Body of pancreas (tissue), 4 donors: ENCODE measurements around the gene SH3BP1.

Experiments
- POLR2A ChIP-seq, 3 donors: fragments of 450-650 bp; IDR thresholded peaks; one replicate each; pipeline ENCODE4 v1.6.1; 2016; ENCODE audit warnings: antibody characterized with exemption in 3 of 3, mild to moderate bottlenecking in 2 of 3
- TF ChIP-seq, protein P1 (sequence below), 7 experiments: fragments of 450-650 bp in 4 of 7; fragments of 200-600 bp in 3 of 7; sonication (generic) in 3 of 7; IDR thresholded peaks; one replicate each; pipeline ENCODE4 v1.5.1; 2016 to 2019; ENCODE audit warnings: antibody characterized with exemption in 7 of 7

DNA sequence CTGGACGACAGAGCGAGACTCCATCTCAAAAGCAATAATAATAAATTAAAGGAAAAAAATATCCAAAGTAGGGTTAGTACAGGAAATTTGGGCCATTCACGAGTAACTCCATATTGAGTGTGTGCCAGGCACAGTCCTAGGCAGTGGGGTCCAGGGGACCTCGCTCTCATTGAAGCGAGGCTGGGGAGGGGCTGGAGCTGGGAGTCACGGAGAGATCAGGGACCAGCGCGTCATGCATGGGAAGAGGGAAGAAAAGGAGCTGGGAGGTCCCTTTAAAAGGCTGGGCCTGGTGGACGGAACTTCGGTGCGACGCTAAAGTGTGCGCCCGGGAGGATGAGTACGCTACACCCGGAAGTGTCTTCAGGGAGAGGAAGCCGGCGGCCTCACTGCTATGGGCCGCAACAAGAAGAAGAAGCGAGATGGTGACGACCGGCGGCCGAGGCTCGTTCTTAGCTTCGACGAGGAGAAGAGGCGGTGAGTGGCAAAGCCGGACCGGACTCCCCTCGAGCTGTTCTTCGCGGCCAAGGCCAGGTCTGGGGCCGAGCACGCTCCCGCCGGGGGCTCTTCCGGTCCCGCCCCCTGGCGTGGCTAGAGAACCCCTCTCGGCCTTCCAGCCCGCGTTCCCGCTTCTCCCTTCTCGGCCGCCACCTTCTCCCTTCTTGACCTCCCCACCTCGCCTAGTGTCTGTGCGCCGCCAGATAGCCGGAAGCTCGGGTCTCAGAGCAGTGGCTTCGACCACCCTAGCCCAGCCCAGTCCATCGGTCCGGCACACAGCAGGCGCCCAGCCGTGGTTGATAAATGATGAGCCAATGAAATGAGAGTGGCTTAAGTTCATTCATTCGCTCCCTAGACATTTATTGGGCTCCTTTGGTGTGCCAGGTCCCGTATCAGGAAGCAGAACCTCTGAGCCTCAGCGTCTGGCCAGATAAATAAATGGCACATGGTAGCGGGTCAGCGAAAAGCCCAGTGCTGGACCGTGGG is 46.8 kb downstream of the SH3BP1 start, which contains the start of gene NOL12:
- TF ChIP-seq POLR2A (IDR thresholded peaks at IDR 0.05): peak in 2 of 3 donors; percentile 62 to 73
- TF ChIP-seq, protein P1, sequence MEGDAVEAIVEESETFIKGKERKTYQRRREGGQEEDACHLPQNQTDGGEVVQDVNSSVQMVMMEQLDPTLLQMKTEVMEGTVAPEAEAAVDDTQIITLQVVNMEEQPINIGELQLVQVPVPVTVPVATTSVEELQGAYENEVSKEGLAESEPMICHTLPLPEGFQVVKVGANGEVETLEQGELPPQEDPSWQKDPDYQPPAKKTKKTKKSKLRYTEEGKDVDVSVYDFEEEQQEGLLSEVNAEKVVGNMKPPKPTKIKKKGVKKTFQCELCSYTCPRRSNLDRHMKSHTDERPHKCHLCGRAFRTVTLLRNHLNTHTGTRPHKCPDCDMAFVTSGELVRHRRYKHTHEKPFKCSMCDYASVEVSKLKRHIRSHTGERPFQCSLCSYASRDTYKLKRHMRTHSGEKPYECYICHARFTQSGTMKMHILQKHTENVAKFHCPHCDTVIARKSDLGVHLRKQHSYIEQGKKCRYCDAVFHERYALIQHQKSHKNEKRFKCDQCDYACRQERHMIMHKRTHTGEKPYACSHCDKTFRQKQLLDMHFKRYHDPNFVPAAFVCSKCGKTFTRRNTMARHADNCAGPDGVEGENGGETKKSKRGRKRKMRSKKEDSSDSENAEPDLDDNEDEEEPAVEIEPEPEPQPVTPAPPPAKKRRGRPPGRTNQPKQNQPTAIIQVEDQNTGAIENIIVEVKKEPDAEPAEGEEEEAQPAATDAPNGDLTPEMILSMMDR (IDR thresholded peaks at IDR 0.05): peak in 3 of 7 experiments; percentile 5 to 11 (median 5)
